ENCODE measurements around the gene UBE2E2.
"Not testable (repeated sequence)": the region's sequence is repeated elsewhere in the genome, so short reads cannot be mapped to it uniquely, and the experiment has no call there.

GRCh38 chr3:23336853-23337252 is 133.7 kb downstream of the UBE2E2 start:
- not testable (repeated sequence) for TF ChIP-seq CTCF (IDR thresholded peaks at IDR 0.05 in 4 of 5, conservative IDR thresholded peaks at IDR 0.05 in 1 of 5); POLR2A (IDR thresholded peaks at IDR 0.05)

Measured in gastrocnemius medialis (tissue), 4 donors.